Measurements from ENCODE around the gene DTX3L. TPM values are rescaled to one million over a fixed set of nuclear protein-coding genes. Genes with fewer than 3 reads are reported as not detected.

DTX3L gene
- 14.3 TPM for total RNA-seq
- long read RNA-seq, full-length matches to known transcripts: 6 of 14 reads
- long read RNA-seq, partial matches to known transcripts: 3 of 14 reads
- long read RNA-seq, other reads (novel, unspliced or antisense): 5 of 14 reads

DNA sequence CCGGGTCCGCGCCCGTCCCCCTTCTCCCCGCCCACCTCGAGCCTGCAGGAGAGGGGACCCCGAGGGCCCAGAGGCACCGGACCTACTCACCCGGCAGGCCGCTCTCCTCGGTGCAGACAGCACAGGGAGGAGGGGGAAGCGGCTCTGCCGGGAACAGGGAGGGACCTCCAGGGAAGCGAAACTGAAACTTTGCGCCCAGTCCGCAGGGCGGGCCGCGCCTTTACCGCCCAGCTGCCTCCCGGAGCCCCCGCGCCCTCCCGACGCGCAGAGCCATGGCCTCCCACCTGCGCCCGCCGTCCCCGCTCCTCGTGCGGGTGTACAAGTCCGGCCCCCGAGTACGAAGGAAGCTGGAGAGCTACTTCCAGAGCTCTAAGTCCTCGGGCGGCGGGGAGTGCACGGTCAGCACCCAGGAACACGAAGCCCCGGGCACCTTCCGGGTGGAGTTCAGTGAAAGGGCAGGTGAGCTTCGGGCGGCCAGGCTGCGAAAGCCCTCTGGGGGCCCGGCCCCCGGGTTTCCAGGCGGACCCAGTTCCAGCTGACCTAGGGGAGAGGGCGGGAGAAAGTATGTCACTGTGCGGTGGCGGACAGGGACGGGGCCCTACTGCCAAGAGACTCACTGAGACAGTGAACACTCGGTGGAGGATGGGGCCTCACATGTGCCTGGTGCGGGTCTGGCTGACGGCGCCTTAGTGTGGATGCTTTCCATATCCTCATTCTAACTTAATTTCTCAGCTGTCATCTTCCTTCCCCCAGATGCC, at the start of gene DTX3L, which contains the start of gene PARP9:
Gene DTX3L, plus strand, starts transcription at position 184 of the 758 bp plus-strand sequence. Its CDS starts 89 bp downstream, at position 273.
Gene PARP9, minus strand, starts transcription at position 146 of the 758 bp plus-strand sequence. CDS start 4,680 bp downstream, outside the sequence.
- DNase-seq (ENCODE audit: low spot score): peak; percentile 96
- intact Hi-C loops (cut with DNase I): loop anchor here (1.0 to 10.0 kb wide), 4 partner anchors 50 to 230 kb away; partner anchors contain the start of genes HSPBAP1, KPNA1, SLC49A4 and WDR5B

GRCh38 chr3:122515020-122515468, 49.1 kb upstream of the DTX3L start:
- no peak for DNase-seq (ENCODE audit: low spot score)
- intact Hi-C loops (cut with DNase I): loop anchor here (2.0 kb wide), 2 partner anchors 50 to 98 kb away; partner anchors contain the start of genes DTX3L, PARP9 and WDR5B

DNA sequence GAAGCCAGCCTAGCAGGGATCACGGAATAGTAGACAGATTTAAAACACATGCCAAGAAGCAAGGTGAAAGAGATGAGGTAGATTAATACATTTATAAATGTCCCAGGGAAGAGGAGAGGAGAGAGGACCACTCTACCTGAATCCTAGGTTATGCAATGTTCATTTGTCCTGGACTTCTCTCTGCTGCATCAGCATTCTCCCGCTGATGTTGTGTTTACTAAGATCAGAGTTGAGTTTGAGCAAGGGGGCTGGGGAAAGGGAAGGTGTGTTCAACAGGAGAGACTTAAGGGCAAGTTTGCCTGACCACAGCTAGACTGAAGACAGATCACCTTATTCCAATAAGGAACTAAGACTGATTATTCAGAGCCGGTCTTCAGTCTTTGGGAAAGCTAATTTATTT, 48.3 kb upstream of the DTX3L start:
- intact Hi-C loops (cut with DNase I): loop anchor here (2.0 kb wide), 2 partner anchors 49 to 99 kb away; partner anchors contain the start of genes DTX3L, PARP9 and WDR5B
- no peak for DNase-seq (ENCODE audit: low spot score)

GRCh38 chr3:122516846-122517360, 47.2 kb upstream of the DTX3L start:
- intact Hi-C loops (cut with DNase I): no loop called here

GRCh38 chr3:122519693-122520092, 44.4 kb upstream of the DTX3L start:
- intact Hi-C loops (cut with DNase I): no loop called here

More at GRCh38 chr3:122516846-122517360, 47.2 kb upstream of the DTX3L start:
- DNase-seq (ENCODE audit: low spot score): no peak

GRCh38 chr3:122520861-122521260, 43.3 kb upstream of the DTX3L start:
- no peak for DNase-seq (ENCODE audit: low spot score)
- intact Hi-C loops (cut with DNase I): no loop called here

More at GRCh38 chr3:122519693-122520092, 44.4 kb upstream of the DTX3L start:
- no peak for DNase-seq (ENCODE audit: low spot score)

GRCh38 chr3:122523317-122523716, 40.8 kb upstream of the DTX3L start:
- DNase-seq (ENCODE audit: low spot score): no peak
- intact Hi-C loops (cut with DNase I): no loop called here

- intact Hi-C loops (cut with DNase I): no loop called here
- DNase-seq (ENCODE audit: low spot score): no peak
Observed at GRCh38 chr3:122530164-122530563, 34.0 kb upstream of the DTX3L start.

DNA sequence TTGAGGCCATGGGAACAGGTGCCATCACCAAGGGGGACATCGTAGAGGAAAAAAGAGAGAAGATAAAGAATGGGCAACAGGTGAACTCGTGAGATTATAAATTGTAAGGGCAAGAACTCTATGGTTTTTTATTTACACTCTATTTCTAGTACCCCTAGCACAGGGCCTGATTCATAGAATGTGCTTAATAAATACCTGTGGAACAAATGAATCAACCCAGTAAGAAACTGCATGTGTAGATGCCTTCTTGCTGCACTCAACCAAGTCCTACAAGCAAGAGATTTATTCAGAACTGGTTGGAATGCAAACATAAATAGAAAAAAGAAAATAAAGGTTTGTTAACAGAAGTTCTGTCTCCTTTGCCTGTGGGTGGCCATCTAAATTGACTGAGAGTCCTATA, 30.7 kb upstream of the DTX3L start:
- intact Hi-C loops (cut with DNase I): no loop called here
- DNase-seq (ENCODE audit: low spot score): no peak

DNA sequence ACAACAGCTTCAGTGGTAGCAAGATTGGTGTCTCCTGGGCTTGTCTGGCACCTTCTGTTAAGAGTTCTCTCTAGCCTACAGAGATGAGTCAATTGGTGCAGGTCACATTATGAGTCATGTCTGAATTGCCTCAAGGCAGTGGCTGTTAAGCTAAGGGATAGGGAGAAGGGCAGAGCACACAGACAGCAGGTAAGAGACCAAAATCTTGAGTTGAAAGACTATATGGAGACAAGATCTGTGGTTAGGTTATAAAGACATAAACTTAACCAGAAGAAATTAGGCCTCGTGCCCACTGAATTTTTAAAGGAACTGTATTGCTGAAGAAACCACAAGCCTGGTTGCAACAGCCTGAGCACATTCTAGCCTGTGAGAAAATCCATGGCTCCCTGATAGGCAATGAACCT, 30.2 kb upstream of the DTX3L start:
- no peak for DNase-seq (ENCODE audit: low spot score)
- intact Hi-C loops (cut with DNase I): no loop called here

DNA sequence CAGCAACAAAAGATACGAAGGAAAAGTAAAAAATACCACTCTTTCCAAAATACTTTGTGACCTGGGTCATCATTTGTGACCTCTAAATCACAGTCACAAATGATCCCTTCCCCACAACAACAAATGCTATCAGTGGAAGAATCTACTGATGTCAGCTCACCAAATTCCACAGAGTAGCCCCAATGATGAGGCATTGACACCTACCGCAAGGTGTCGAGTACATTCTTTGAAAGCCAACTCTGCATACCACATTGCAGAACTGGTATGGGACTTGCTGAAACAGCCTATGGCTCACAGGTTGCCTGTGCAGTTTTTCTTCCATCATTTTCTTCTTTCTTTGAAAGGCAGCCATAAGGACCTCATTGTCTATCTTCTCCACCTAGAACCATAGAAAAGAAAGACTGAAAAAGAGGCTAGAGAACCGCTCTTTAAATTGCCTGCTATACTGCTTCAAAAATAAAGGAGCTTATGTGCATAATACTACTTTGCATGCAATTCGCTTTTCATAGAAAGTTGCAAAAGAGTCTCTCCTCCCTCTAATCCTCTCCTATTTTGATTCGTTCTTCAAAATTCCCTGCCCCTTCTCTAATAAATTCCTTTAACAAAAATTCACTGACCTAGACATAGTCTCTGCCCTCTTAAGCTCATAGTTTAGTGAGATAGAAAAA, 28.0 kb upstream of the DTX3L start:
- DNase-seq (ENCODE audit: low spot score): no peak
- intact Hi-C loops (cut with DNase I): no loop called here

- no peak for DNase-seq (ENCODE audit: low spot score)
- intact Hi-C loops (cut with DNase I): no loop called here
Observed at GRCh38 chr3:122536632-122537001, 27.5 kb upstream of the DTX3L start.

DNA sequence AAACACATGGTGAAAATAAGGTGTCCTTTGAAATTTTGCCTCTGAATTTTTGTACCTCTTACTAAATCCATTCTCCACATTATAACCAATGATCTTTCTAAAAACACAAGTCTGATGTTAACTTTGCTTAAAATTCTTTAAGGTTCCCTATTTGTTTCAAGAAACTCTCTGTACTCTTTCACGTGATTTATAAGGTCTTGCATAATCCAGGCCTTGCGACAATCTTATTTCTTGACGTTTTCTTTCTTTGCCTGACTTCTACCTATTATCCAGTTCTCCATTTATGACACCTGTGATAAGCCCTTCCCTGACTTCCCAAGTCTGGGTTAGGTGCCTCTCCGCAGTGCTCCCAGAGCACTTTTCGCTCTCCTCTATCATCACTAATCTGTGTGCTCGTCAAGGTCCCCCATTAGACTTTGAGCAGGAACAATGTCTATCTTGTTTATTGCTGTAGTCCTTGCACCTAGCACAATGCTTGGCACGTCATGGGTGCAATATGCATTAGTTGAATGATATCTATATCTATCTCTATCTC, 25.1 kb upstream of the DTX3L start:
- DNase-seq (ENCODE audit: low spot score): no peak
- intact Hi-C loops (cut with DNase I): no loop called here

DNA sequence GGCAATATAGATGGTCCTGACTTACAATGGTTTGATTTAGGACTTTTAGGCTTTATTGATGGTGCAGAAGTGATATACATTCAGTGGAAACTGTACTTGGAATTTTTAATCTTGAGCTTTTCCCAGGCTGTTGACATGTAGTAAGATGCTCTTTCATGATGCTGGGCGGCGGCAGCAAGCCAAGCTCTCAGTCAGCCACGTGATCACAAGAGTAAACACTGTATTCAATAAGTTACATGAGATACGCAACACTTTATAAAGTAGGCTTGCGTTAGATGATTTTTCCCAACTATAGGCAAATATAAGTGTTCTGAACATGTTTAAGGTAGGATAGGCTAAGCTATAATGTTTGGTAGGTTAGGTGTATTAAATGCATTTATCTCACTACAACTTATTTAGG, 18.0 kb upstream of the DTX3L start:
- intact Hi-C loops (cut with DNase I): no loop called here
- DNase-seq (ENCODE audit: low spot score): no peak

DNA sequence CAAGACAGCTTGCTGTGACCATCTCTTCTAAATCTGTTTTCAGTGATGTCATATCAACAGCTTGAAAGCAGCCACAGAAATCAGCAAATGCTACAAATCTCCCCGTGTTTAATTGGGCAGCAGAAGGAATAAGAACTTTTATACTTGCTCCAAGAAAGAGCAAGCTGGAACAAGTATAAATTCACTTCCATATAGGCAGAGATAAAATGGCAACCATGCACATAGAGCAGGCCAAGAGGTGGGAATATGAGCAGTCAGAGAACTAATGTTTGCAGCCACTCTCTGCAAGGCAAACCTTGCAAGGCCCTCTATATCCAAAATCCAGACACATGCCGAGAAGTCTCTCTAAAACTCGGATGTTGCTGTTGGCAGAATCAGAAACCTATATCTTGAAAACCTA, 16.1 kb upstream of the DTX3L start:
- no peak for DNase-seq (ENCODE audit: low spot score)
- intact Hi-C loops (cut with DNase I): no loop called here

GRCh38 chr3:122548619-122549018, 15.5 kb upstream of the DTX3L start:
- no peak for DNase-seq (ENCODE audit: low spot score)
- intact Hi-C loops (cut with DNase I): no loop called here

DNA sequence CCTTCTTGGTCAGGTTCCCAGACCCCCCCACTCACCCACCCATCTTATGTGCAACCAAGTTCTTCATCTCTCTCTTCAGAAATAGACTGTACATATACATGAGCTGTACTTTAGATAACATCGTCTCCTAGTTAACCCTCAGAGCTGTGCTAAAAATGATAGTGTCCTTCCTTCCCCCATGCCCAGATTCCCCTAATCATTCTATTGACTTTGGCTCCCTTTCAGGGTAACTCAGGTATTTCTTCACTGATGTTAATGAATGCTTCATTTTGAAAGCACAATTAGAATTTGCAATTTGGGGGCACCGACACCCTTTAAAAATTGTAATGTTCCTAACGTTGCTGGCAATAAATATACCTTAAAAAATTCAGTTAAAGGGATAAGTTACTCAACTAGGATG, 11.0 kb upstream of the DTX3L start:
- no peak for DNase-seq (ENCODE audit: low spot score)
- intact Hi-C loops (cut with DNase I): no loop called here

GRCh38 chr3:122555275-122556071, 8.7 kb upstream of the DTX3L start:
- no peak for DNase-seq (ENCODE audit: low spot score)
- intact Hi-C loops (cut with DNase I): no loop called here

- no peak for DNase-seq (ENCODE audit: low spot score)
- intact Hi-C loops (cut with DNase I): no loop called here
Observed at GRCh38 chr3:122557356-122557755, 6.8 kb upstream of the DTX3L start.
